ENCODE measurements around the gene PREX1. TPM values are rescaled to one million over a fixed set of nuclear protein-coding genes. Genes with fewer than 3 reads are reported as not detected.

Gene PREX1
- total and polyA plus RNA-seq, 2 experiments from 2014 or later: 2.4 to 10.3 TPM

DNA sequence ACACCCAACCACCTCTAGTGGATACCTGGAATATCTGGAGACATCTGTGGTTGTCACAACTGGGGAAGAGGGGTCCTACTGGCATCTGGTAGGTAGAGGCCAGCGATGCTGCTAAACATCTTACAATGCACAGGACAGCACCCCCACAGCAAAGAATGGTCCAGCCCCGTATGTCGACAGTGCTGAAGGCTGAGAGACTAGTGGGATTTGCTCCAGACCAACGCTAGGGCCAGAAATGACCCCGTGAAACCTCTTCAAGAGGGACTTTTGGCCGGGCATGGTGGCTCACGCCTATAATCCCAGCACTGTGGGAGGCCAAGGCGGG, 7.2 kb downstream of the PREX1 start:
- no peak overlapping the region for H3K27ac ChIP-seq (ENCODE audit: low read depth)
- peaks cover 14% of the 10 kb centered on the region for H3K4me1 ChIP-seq (ENCODE audit: insufficient read depth)
- Mint-ChIP-seq H3K4me1 (peaks cover 45% of the 10 kb centered on the region), H3K27ac (no peak overlapping the region), H3K4me3 (no peak overlapping the region), H3K9me3 (no peaks in the 10 kb centered on the region), H3K27me3 (ENCODE audit: insufficient read depth, low read depth, poor library complexity) (peaks cover 18% of the 10 kb centered on the region), H3K36me3 (ENCODE audit: low read depth) (no peaks in the 10 kb centered on the region)
- no peak overlapping the region for H3K4me2 ChIP-seq
- DNase-seq (ENCODE audit: low spot score) (no peak), ATAC-seq (no peak)
- H3F3A ChIP-seq (replicated peaks; ENCODE audit: low read depth): no peaks in the 10 kb centered on the region
- no peaks in the 10 kb centered on the region for H3K36me3 ChIP-seq (ENCODE audit: insufficient read depth)
- peaks cover 22% of the 10 kb centered on the region for H3K27me3 ChIP-seq (ENCODE audit: insufficient read depth)
- H4K20me1 ChIP-seq (replicated peaks; ENCODE audit: insufficient read depth): peaks cover 14% of the 10 kb centered on the region
- no peak overlapping the region for H3K4me3 ChIP-seq
- H3K79me2 ChIP-seq (replicated peaks; ENCODE audit: insufficient read depth): no peaks in the 10 kb centered on the region
- H3K9me2 ChIP-seq (ENCODE audit: insufficient read depth): no peaks in the 10 kb centered on the region
- H2AFZ ChIP-seq: no peak overlapping the region
- TF ChIP-seq, protein P1, sequence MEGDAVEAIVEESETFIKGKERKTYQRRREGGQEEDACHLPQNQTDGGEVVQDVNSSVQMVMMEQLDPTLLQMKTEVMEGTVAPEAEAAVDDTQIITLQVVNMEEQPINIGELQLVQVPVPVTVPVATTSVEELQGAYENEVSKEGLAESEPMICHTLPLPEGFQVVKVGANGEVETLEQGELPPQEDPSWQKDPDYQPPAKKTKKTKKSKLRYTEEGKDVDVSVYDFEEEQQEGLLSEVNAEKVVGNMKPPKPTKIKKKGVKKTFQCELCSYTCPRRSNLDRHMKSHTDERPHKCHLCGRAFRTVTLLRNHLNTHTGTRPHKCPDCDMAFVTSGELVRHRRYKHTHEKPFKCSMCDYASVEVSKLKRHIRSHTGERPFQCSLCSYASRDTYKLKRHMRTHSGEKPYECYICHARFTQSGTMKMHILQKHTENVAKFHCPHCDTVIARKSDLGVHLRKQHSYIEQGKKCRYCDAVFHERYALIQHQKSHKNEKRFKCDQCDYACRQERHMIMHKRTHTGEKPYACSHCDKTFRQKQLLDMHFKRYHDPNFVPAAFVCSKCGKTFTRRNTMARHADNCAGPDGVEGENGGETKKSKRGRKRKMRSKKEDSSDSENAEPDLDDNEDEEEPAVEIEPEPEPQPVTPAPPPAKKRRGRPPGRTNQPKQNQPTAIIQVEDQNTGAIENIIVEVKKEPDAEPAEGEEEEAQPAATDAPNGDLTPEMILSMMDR (conservative IDR thresholded peaks at IDR 0.05; ENCODE audit: low read depth in 2 of 2): no peak
- TF ChIP-seq REST (IDR thresholded peaks at IDR 0.05; ENCODE audit: unreplicated experiment) (no peak), ZNF114 (CRISPR knock-in tag; IDR thresholded peaks at IDR 0.05) (no peak), POLR2AphosphoS5 (IDR thresholded peaks at IDR 0.05; ENCODE audit: low read depth) (no peak), EZH2 (IDR thresholded peaks at IDR 0.05; ENCODE audit: low read depth, unreplicated experiment) (no peak), CREB1 (CRISPR knock-in tag; IDR thresholded peaks at IDR 0.05; ENCODE audit: low read depth) (no peak)

- Histone ChIP-seq H3K27me3 (ENCODE audit: insufficient read depth) (peaks cover 16% of the 10 kb centered on the region), H3K4me2 (no peak overlapping the region), H3F3A (replicated peaks; ENCODE audit: low read depth) (no peaks in the 10 kb centered on the region), H3K36me3 (ENCODE audit: insufficient read depth) (no peaks in the 10 kb centered on the region), H3K79me2 (replicated peaks; ENCODE audit: insufficient read depth) (no peaks in the 10 kb centered on the region), H3K9me2 (ENCODE audit: insufficient read depth) (no peaks in the 10 kb centered on the region), H4K20me1 (replicated peaks; ENCODE audit: insufficient read depth) (peaks cover 12% of the 10 kb centered on the region), H3K27ac (ENCODE audit: low read depth) (no peak overlapping the region), H3K4me1 (ENCODE audit: insufficient read depth) (peaks cover 11% of the 10 kb centered on the region), H2AFZ (no peak overlapping the region), H3K4me3 (no peak overlapping the region)
- H3K27me3 Mint-ChIP-seq (ENCODE audit: insufficient read depth, low read depth, poor library complexity): peaks cover 15% of the 10 kb centered on the region
- peak; percentile 42; the same call in 2 of the 3 replicates for ATAC-seq
- H3K4me3 Mint-ChIP-seq: no peak overlapping the region
- no peaks in the 10 kb centered on the region for H3K36me3 Mint-ChIP-seq (ENCODE audit: low read depth)
- DNase-seq (ENCODE audit: low spot score): peak; percentile 27
- H3K27ac Mint-ChIP-seq: no peak overlapping the region
- H3K4me1 Mint-ChIP-seq: peaks cover 39% of the 10 kb centered on the region
- no peaks in the 10 kb centered on the region for H3K9me3 Mint-ChIP-seq
- TF ChIP-seq STAT1 (IDR thresholded peaks at IDR 0.05; ENCODE audit: unreplicated experiment): no peak
- peak; percentile 82 for TF ChIP-seq JUNB (IDR thresholded peaks at IDR 0.05; ENCODE audit: unreplicated experiment)
Measured at GRCh38 chr20:48819821-48820648, 7.8 kb downstream of the PREX1 start.
